HG03439 (cell line): ENCODE measurements around the gene FAM217A.
"Not testable (repeated sequence)": the region's sequence is repeated elsewhere in the genome, so short reads cannot be mapped to it uniquely, and the experiment has no call there.

ENCODE experiments used
- ATAC-seq: cut with Tn5 transposase; IDR thresholded peaks from one replicate; pipeline ENCODE4 v1.9.1; 2021; ENCODE audit warnings: mild to moderate bottlenecking, moderate library complexity; ENCODE audit not compliant: unreplicated experiment

Gene FAM217A

GRCh38 chr6:4078691-4079471 is at the start of gene FAM217A:
TSS of gene FAM217A (minus strand) at chr6:4079137. CDS start at chr6:4077414, 1,723 bp downstream.
- no peak for ATAC-seq

GRCh38 chr6:4128072-4128471 is 49.1 kb upstream of the FAM217A start:
- no peak for ATAC-seq

GRCh38 chr6:4125933-4126864 is 47.3 kb upstream of the FAM217A start:
- ATAC-seq, result no peak

GRCh38 chr6:4125500-4125899 is 46.6 kb upstream of the FAM217A start:
- no peak for ATAC-seq

GRCh38 chr6:4124351-4124750 is 45.4 kb upstream of the FAM217A start:
- ATAC-seq, result no peak

- ATAC-seq, result no peak
These were observed 36.8 kb upstream of the FAM217A start for GRCh38 chr6:4115741-4116140.

- ATAC-seq, result no peak
These were observed 35.2 kb upstream of the FAM217A start for GRCh38 chr6:4114123-4114522.

GRCh38 chr6:4113649-4114048 is 34.7 kb upstream of the FAM217A start:
- no peak for ATAC-seq

- ATAC-seq, result no peak
These were observed 33.4 kb upstream of the FAM217A start for GRCh38 chr6:4112366-4112765.

- ATAC-seq, result not testable (repeated sequence)
These were observed 30.5 kb upstream of the FAM217A start for GRCh38 chr6:4109363-4109815.

GRCh38 chr6:4108561-4109093 is 29.7 kb upstream of the FAM217A start:
- no peak for ATAC-seq

- no peak for ATAC-seq
These were observed 28.9 kb upstream of the FAM217A start for GRCh38 chr6:4107873-4108272.

- ATAC-seq, result no peak
These were observed 27.1 kb upstream of the FAM217A start for GRCh38 chr6:4105980-4106536.

GRCh38 chr6:4103929-4104328 is 25.0 kb upstream of the FAM217A start:
- ATAC-seq, result no peak

GRCh38 chr6:4102687-4103244 is 23.8 kb upstream of the FAM217A start:
- no peak for ATAC-seq

- ATAC-seq, result no peak
These were observed 22.4 kb upstream of the FAM217A start for GRCh38 chr6:4101298-4101697.

GRCh38 chr6:4100655-4101054 is 21.7 kb upstream of the FAM217A start:
- ATAC-seq, result no peak

- no peak for ATAC-seq
These were observed 14.4 kb upstream of the FAM217A start for GRCh38 chr6:4093288-4093687.

GRCh38 chr6:4091941-4092340 is 13.0 kb upstream of the FAM217A start:
- no peak for ATAC-seq

GRCh38 chr6:4090043-4090442 is 11.1 kb upstream of the FAM217A start:
- ATAC-seq, result not testable (repeated sequence)

- no peak for ATAC-seq
These were observed 9.8 kb upstream of the FAM217A start for GRCh38 chr6:4088704-4089103.
